ENCODE measurements around the gene ACTMAP.

- TF ChIP-seq, protein P1, sequence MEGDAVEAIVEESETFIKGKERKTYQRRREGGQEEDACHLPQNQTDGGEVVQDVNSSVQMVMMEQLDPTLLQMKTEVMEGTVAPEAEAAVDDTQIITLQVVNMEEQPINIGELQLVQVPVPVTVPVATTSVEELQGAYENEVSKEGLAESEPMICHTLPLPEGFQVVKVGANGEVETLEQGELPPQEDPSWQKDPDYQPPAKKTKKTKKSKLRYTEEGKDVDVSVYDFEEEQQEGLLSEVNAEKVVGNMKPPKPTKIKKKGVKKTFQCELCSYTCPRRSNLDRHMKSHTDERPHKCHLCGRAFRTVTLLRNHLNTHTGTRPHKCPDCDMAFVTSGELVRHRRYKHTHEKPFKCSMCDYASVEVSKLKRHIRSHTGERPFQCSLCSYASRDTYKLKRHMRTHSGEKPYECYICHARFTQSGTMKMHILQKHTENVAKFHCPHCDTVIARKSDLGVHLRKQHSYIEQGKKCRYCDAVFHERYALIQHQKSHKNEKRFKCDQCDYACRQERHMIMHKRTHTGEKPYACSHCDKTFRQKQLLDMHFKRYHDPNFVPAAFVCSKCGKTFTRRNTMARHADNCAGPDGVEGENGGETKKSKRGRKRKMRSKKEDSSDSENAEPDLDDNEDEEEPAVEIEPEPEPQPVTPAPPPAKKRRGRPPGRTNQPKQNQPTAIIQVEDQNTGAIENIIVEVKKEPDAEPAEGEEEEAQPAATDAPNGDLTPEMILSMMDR (IDR thresholded peaks at IDR 0.05), result no peak
- TF ChIP-seq POLR2A (IDR thresholded peaks at IDR 0.05), result no peak
Measured at GRCh38 chr19:40704491-40705361, 45.6 kb downstream of the ACTMAP start.

Measured in heart left ventricle (tissue), 13 donors.